Ovary (tissue), 3 donors: Measurements from ENCODE around the gene IL1RL1.

ENCODE experiments used
- POLR2A ChIP-seq: fragments of 450-650 bp; IDR thresholded peaks from one replicate; pipeline ENCODE4 v1.6.1; 2017; ENCODE audit warnings: antibody characterized with exemption, mild to moderate bottlenecking, moderate library complexity
- TF ChIP-seq, protein P1 (sequence below), 3 donors: fragments of 450-650 bp in 2 of 3; fragments of 200-600 bp in 1 of 3; IDR thresholded peaks; one replicate each; pipeline versions ENCODE4 v1.5.1 to v1.8.0; 2016 to 2022; ENCODE audit warnings: antibody characterized with exemption in 3 of 3, mild to moderate bottlenecking in 1 of 3
- donor health status: DM: no; HTN: no; CAD: no.

- TF ChIP-seq, protein P1, sequence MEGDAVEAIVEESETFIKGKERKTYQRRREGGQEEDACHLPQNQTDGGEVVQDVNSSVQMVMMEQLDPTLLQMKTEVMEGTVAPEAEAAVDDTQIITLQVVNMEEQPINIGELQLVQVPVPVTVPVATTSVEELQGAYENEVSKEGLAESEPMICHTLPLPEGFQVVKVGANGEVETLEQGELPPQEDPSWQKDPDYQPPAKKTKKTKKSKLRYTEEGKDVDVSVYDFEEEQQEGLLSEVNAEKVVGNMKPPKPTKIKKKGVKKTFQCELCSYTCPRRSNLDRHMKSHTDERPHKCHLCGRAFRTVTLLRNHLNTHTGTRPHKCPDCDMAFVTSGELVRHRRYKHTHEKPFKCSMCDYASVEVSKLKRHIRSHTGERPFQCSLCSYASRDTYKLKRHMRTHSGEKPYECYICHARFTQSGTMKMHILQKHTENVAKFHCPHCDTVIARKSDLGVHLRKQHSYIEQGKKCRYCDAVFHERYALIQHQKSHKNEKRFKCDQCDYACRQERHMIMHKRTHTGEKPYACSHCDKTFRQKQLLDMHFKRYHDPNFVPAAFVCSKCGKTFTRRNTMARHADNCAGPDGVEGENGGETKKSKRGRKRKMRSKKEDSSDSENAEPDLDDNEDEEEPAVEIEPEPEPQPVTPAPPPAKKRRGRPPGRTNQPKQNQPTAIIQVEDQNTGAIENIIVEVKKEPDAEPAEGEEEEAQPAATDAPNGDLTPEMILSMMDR (IDR thresholded peaks at IDR 0.05), result no peak
- no peak for TF ChIP-seq POLR2A
Observed at GRCh38 chr2:102313025-102313424, 1.7 kb downstream of the IL1RL1 start.
